GM19324 (cell line): ENCODE measurements around the gene PSMB3.

ENCODE experiments used
- ATAC-seq: cut with Tn5 transposase; IDR thresholded peaks from one replicate; pipeline ENCODE4 v1.9.1; 2021; ENCODE audit warnings: mild to moderate bottlenecking, moderate library complexity; ENCODE audit not compliant: unreplicated experiment, low FRiP score

The PSMB3 gene

DNA sequence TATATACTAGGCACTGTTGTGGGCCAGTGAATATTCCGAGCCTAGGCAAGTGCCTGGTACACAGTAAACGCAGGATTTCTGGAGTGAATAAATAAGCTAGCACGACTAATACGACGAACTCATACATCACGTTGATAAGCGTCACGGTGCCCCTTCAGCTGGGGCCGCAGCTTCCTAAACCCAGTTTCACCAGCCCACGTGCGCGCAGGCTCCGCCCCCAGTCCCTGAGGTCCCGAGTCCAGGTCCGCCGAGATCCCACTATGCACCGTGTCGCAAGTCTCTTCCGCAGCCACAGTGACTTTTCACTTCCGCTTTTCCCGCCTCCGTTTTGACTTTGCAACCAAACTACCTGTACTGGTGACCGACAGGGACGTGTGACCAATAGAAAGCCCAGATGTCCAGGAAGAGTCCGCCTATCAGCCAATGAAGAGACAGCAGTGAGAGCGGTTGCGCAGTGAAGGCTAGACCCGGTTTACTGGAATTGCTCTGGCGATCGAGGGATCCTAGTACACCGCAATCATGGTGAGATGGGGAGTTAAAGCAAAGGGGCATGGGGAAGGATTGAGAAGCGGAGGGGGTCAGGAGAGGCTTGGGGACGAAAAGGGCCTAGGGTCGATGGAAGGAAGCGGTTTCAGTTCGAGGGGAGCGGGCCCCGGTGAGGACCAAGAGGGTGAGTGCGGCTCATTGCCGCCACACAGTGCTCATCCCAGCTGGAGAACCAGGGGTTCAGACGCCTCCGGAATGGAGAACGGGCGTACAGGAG, at the start of gene PSMB3:
Gene PSMB3, plus strand, starts transcription at position 434 of the 763 bp plus-strand sequence. Its CDS starts 86 bp downstream, at position 520.
- ATAC-seq: peak; percentile 93

DNA sequence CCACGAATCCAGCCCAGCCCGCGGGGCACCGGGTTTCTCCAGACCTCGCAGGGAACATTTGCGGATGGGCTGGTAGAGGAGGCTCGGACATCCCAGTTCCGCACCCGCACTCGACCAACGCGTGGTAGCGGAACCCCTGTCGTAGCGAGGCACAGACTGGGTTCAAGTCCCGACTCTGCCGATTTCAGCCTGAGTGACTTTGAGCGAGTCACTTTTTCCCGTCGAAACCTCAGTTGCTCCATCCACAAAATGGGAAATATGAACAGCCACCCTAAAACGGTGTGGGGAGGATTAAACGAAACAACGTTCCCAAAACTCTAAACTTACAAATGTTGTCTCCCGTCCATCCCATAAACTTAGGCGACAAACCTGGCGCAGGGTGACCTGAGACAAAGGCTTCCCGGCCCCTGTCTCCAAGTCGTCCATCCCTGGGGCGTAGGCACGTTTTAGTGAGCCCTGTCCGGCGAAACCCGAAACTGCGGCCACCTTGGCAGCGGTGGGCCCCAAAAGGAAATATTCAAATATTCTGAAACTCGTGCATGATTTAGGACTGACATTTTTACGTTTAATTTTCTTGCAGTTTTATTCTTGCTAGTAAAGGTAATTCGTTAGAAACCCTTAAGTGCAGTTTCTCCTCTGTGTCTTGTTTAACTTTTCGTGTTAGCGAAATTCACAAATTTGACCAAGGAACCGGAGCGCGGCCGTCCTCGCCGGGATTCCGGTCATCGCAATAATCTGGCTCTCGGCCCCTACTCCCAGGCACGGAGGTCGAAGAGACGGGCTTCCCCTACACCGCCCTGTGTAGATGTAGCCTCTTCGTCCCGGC, 49.4 kb upstream of the PSMB3 start:
- ATAC-seq: peak; percentile 3

DNA sequence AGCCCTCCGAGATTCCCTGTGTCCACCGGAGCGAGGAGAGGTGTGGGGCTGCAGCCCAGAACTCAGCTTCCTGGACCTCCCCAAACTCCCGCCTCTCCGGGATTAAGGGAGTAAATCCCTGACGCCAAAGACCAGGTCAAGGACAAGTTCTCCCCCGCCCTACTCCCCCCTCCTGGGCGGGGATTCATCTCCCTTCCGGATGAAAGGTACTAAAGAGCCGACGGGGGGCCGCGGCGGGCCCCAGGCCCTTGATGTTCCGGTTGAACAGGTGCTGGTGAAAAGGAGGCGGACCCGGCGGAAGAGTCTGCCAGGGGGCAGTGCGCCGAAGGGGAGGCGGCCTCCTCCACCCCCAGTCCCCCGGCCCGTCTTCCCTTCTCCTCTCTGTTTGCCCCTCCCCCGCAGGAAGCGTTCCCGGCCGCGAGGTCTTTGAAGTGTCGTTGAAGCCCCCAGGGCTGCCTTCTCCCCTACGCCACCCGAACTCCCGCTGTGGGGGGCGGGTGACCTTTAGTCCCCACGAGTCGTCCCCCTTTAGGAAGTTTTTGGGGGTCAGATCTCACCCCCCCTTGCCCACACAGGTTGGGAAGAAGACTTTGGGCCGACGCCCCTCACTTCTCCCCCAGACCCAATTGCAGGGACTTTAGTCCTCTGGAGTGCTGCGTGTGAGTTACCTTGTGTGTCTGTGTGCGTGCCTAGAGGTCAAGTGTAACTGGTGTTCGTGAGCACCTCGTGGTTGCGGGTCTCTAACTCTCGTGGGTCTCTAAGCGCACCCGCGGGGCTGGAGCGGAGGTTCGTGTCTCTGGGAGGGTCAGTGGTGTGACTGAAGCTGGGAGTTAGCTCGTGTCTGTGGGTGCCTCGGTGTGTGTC, 48.6 kb upstream of the PSMB3 start:
- ATAC-seq: peak; percentile 30

DNA sequence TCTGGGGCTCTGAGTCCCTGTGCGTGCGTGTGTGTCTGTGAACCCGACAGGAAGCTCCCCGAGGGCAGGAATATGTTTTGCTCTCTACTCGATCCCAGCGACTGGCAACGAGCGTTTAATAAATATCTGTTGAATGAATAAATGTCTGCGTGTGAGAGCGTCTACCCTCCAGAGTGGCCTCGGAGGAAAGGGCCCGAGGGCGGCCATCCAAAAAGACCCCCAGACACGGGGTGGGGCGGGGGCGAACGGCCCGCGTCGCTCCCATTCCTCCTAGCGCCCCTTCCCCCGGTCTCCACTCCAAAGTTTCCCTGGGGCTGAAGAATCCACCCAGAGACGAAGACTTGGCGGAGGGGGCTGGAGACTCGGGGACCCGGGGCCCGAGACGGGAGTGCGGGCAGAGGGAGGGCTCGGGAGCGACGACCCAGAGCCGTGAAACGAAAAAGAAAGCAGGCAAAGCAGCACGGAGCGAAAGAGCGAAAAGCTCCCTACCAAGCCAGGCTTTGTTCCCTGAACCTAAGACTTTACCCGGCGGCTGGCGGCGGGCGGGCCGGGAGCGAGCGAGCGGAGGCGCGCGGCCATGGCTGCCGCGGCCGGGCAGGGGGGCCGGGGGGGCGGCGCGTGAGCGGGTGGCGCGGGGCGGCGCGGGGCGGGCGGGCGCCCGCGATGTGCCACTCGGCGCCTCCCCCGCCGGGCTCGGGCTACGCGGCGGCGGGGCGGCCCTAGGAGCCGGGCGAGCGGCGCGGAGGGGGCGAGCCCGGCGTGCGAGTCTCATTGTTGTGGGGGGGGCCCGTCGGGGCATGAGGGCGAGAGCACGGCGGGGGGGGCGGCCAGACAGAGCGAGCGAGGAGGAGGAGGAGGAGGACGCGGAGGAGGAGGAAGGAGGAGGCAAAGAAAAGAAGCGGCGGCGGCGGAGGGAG, 47.7 kb upstream of the PSMB3 start, which contains the start of gene MLLT6:
Gene MLLT6, plus strand, starts transcription at position 668 of the 917 bp plus-strand sequence. CDS start 360 bp downstream, outside the sequence.
- no peak for ATAC-seq

DNA sequence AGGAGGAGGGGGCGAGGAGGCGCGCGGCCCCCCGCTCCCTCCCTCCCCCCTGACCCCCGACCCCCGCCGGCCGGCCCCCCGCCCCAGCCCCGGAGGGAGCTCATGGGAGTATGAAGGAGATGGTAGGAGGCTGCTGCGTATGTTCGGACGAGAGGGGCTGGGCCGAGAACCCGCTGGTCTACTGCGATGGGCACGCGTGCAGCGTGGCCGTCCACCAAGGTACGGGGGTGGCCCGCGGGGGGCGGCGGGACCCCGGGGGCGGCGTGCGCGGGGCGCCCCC, 47.1 kb upstream of the PSMB3 start:
- ATAC-seq: no peak

DNA sequence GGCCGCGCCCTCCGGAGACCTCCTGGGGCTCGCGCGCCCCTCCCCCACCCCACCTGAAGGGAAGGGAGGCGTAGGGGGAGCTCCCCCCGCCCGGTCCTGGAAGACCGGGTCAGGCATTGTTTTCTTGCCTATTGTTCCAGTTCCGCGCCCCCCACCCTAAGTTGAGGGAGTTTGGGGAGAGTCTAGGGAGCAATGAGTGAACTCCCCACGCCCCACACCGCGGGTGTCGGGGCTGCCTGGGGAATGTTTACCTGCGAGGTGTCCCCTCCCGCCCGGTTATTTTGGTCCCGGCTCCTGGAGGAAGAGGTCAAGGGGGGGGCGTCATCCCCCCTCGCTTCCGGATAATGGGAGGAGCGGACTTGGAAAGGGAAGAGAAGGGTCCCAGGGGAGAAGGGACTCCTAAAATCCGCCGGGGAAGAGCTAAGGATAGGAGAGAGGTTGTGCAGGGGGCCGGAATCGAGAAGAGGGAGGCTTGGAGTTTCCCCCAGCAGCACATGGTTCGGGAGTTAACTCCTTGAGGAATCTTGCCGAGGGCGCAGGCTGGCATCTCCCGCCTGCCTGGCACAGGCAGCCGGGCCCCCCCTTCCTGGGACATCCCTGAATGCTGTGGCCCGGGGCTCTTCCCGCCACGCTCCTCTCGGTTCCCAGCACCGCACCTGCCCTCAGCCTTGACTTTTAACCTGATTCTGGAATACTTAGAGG, 46.6 kb upstream of the PSMB3 start:
- no peak for ATAC-seq

DNA sequence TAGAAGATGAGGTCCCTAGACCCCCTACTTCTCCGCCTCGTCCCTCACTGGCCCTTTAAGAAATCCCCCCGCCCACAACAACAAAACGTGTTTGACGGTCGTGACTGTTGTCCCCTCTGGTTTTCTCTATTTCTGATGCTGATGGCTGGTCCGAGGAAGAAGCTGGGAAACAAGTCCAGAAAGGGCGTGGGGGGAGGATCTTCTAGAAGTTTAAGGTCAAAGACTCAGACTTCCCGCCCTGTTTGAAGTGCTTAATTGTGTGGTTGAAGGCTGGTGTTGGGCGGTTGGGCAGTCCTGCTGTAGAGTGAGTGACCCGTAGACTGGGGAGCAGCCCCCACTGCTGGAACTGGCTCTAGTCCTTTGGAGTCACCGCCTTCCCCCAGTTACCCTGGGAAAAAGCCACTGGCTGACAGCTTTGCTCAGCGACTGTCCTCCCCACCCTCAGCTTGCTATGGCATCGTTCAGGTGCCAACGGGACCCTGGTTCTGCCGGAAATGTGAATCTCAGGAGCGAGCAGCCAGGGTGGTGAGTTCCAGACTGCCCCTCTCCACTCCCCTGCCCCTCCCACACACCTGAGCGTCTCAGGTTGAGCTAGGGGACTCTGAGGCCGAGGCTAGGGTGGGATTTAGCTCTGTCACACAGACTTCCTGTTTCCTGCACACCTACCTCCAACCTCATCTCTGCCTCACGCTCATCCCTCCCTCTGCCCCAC, 45.9 kb upstream of the PSMB3 start:
- no peak for ATAC-seq

DNA sequence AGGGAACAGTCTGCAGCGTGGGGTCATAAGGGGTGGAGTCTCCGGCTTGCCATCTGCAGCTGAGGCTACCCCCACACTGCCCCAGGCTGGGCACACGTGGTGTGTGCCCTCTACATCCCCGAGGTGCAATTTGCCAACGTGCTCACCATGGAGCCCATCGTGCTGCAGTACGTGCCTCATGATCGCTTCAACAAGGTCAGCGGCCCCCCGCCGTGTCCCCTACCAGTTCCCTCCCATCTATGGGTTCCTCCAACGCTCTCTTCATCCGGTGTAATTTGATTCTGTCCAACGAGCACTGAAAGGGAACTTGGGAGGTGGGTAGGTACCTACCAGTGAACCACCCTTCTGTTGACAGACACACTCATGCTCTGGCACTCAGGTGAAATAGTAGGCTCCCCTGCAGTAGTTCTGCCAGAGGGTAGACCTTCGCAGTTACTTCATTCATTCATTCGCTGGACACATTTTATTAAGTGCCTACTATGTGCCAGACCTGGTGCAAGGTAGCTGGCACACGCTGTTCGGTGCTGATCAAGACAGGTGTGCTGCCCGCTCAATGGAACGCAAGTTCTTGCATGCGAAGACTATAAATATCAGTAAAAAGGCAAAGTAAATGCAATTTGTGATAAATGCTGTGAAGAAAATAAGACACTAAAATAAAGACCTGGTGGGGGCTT, 44.7 kb upstream of the PSMB3 start:
- no peak for ATAC-seq

DNA sequence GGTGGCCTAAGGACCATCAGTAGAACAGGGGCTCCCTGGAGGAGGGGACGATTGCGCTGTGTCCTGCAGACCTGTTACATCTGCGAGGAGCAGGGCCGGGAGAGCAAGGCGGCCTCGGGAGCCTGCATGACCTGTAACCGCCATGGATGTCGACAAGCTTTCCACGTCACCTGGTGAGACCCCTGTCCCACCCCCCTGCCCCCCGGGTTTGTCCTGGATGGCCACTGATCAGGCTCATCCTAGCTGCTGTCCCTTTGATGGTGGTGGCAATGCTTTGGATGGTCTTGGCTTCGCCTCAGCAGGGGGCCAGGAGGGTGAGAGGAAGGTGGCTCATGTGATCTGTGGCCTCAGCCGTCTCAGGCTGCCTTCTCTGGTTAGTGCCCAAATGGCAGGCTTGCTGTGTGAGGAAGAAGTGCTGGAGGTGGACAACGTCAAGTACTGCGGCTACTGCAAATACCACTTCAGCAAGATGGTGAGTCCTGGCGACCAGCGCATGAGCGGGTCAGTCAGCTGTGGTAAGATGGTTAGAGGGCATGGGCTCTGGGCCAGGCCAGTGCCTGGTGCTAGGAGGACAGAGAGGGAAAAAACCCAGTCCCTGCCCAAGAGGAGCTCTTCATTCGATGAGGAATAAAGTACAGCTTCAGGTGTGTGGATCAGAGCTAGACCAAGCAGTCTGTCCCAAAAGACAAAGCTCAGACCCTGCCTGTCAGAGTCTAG, 43.3 kb upstream of the PSMB3 start:
- ATAC-seq: no peak

DNA sequence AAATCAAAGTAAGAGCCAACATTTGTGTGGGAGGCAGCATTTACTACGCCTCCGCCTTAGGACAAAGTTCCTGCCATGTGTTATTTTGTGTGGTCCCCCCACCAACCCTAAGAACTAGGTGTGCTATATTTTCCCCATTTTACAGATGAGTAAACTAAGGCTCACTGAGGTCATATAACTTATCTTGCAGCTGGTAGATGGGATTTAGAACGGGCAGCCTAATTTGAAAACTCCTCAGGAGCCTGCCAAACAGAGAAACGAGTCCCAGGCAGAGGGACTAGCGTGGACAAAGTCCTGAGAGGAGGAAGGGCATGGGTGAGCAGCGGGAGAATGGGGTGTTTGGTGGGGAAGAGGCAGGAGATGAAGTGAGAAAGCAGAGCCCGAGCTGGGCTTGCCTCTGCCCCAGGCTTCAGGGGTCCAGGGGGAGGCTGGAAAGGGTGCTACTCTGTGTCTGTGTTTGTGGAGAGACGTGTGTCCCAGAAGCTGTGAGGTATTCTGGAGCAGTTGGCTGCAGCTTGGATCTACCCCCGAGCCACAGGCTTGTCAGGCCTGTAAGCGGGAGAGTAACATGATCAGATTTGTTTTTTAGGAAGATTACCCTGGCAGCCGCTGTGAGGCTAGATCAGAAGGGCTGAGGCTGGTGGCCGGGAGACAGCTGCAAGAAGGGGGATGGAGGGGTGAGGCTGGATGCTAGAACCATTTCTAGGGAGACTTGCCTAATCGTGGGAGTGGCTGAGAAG, 42.5 kb upstream of the PSMB3 start:
- no peak for ATAC-seq

DNA sequence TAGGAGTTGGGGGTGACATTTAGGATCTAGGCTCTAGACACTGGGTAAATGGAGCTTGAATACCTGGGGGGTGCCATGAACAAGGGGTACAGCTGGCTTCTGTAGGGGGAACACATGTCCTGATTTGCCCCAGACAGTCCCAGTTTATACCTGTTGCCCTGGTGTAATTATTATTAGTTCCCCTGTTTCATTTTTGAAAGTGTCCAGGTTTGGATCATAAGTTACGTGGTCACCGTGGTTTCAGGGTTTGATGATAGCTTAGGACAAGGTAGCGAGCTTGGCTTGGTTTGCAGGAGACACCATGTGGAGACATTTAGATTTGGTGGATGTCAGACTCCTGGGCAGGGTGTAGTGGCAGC, 42.0 kb upstream of the PSMB3 start:
- ATAC-seq: no peak

DNA sequence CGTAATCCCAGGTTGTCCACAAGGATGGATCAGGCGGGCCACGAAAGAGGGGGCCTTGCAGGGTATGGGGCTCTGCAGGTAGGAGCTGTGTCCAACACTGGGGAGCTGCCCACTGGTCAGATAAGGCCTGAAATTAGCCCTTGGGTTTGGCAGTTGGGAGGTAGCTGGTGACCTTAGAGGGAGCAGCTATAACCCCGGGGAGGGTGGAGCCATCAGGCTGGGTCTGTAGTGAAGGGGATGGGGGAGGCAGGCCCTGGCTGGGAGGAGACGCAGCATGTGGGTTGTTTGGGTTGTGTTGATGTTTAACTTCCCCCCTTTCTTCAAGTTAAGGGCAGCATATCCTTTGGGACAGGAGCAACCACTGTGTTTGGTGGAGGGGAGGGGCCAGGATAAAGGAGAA, 41.6 kb upstream of the PSMB3 start:
- ATAC-seq: no peak

DNA sequence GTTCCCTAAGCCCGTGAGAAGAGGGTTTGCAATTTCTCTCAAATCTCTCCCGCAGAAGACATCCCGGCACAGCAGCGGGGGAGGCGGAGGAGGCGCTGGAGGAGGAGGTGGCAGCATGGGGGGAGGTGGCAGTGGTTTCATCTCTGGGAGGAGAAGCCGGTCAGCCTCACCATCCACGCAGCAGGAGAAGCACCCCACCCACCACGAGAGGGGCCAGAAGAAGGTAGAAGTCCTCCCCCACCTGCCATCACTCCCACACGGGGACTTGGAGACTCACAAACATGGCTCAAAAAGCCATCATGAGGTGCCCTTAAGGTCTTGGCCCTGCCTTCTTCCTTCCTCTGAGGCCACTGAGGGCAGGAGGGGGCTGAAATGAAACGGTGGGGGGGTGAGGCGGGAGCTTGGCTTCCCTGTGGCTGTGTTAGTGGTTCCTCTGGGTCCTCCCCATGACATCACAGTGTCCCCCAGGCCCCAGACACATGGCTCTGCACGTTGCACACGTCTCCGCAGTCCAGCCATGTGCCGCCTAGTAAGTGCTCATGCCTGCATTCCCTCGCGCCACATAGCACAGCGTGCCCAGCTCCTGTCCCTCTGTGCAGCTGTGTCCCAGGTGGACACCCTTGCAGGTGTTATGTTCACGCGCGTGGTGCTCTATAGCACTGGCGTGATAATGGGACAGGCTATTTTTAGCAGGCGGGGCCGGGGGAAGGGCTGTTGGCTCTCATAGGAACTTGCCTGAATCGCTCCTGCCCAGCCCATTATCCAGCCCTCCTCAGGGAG, 40.6 kb upstream of the PSMB3 start:
- ATAC-seq: no peak

DNA sequence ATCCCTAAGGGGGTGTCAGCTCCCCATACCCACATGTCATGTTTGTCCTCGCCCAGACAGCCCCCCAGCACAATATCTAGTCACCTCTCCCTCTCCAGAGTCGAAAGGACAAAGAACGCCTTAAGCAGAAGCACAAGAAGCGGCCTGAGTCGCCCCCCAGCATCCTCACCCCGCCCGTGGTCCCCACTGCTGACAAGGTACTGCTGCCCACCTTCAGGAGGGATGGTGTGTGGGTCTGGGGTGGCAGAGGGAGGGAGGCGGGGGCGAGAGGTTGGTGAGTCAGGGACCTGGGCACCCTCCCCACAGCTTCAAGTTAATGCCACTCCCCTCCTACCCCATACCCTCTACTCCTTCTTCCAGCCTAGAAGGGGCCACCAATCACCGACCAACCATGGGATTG, 39.9 kb upstream of the PSMB3 start:
- ATAC-seq: no peak

DNA sequence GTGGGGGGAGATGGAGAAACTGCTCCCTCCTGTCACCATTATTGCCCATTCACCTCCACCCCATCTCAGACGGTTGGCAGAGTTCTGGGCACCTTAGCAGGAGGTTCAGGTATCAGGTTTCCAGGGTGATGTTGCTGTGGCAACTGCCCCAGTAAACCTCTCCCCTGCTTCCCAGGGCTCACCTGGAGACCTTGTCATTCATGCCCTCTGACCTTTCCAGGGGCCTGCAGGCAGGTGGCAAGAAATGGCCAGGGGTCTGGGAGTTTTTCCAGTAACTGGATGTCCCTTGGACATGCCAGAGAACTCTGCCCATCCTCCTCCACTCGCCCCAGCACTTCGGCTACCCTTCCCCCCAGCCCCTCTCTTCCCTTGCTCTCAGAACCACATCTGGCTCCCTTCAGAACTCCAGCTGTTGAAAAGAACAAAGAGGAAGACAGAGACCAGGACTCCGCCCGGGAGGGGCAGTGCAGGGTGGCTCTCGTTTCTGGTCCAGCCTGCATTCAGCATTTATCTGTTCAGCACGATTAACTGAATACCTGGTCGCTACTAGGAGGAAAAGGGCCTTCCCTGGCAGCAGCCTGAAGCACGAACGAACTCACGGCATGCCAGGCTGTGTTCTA, 39.0 kb upstream of the PSMB3 start:
- ATAC-seq: no peak
